Measurements from ENCODE around the gene STX4. TPM values are rescaled to one million over a fixed set of nuclear protein-coding genes. Genes with fewer than 3 reads are reported as not detected.

The STX4 gene
- total and polyA plus RNA-seq, 9 of the 15 experiments (the other 6 are each of a cell fraction or from before 2014, with no cell fraction given) = 3.2 to 48.0 (median 21.5) TPM

- no peaks in the 10 kb centered on the region for H3K9me3 ChIP-seq (replicated peaks; ENCODE audit: control insufficient read depth, insufficient read depth, low read depth, low read length)
- H2AFZ ChIP-seq (ENCODE audit: low read depth, low read length) = no peak overlapping the region
- TF ChIP-seq CTCF (IDR thresholded peaks at IDR 0.05 in 2 of 3, conservative IDR thresholded peaks at IDR 0.05 in 1 of 3; ENCODE audit: insufficient read depth in 2 of 3, low read depth in 1 of 3, low read length in 3 of 3) (peak in 1 of 3 experiments; percentile 37; a peak in 1 of 6 replicates), POLR2G (IDR thresholded peaks at IDR 0.05; ENCODE audit: low read depth, low read length) (peak; percentile 64; the same call in 1 of the 2 replicates), RBFOX2 (IDR thresholded peaks at IDR 0.05; ENCODE audit: low read depth, low read length) (peak; percentile 60; the same call in 1 of the 2 replicates), ARID4B (CRISPR knock-in tag; IDR thresholded peaks at IDR 0.05) (no peak), NFXL1 (CRISPR knock-in tag; IDR thresholded peaks at IDR 0.05) (no peak), TFAP4 (CRISPR knock-in tag; IDR thresholded peaks at IDR 0.05; ENCODE audit: borderline replicate concordance) (0 out of 2 replicates have a peak, but pooled peaks have one; percentile 20)
- TF ChIP-seq, protein P1, sequence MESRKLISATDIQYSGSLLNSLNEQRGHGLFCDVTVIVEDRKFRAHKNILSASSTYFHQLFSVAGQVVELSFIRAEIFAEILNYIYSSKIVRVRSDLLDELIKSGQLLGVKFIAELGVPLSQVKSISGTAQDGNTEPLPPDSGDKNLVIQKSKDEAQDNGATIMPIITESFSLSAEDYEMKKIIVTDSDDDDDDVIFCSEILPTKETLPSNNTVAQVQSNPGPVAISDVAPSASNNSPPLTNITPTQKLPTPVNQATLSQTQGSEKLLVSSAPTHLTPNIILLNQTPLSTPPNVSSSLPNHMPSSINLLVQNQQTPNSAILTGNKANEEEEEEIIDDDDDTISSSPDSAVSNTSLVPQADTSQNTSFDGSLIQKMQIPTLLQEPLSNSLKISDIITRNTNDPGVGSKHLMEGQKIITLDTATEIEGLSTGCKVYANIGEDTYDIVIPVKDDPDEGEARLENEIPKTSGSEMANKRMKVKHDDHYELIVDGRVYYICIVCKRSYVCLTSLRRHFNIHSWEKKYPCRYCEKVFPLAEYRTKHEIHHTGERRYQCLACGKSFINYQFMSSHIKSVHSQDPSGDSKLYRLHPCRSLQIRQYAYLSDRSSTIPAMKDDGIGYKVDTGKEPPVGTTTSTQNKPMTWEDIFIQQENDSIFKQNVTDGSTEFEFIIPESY (CRISPR knock-in tag; IDR thresholded peaks at IDR 0.05) = peak; percentile 64
- H3K27ac ChIP-seq (ENCODE audit: extremely low read depth, low read depth, low read length) = no peak overlapping the region
- in situ Hi-C loops (cut with MboI) = no loop called here
- no peaks in the 10 kb centered on the region for H3K27me3 ChIP-seq (ENCODE audit: control insufficient read depth in 2 of 2, insufficient read depth in 2 of 2, low read length in 2 of 2)
- POLR2A ChIA-PET = interaction anchor here (1.1 to 1.8 kb wide), 2 partner anchors 8 to 100 kb away, joined by 5 to 6 read pairs; partner anchors contain the start of gene FUS
- H3K36me3 ChIP-seq (ENCODE audit: control insufficient read depth, insufficient read depth, low read length) = peaks cover 80% of the 10 kb centered on the region
- no peak for DNase-seq (ENCODE audit: extremely low read depth in 1 of 4, low spot score in 3 of 4)
- H3K79me2 ChIP-seq (ENCODE audit: control insufficient read depth, insufficient read depth, low read length) = peaks cover 29% of the 10 kb centered on the region
- intact Hi-C loops (cut with micrococcal nuclease) = no loop called here
- no TSS peak for BruUV-seq (replicated peaks)
- no peaks in the 10 kb centered on the region for H3K9me1 ChIP-seq (ENCODE audit: control insufficient read depth, insufficient read depth, low read length)
- H3K4me1 ChIP-seq (replicated peaks in 1 of 2; ENCODE audit: control insufficient read depth in 2 of 2, insufficient read depth in 2 of 2, low read length in 2 of 2) = peaks cover 4 to 81% of the 10 kb centered on the region in 2 experiments; a peak in 3 of 5 replicates
- H3K4me3 ChIP-seq = no peak overlapping the region
- peaks cover 5% of the 10 kb centered on the region; the same call in 1 of the 2 replicates for H4K20me1 ChIP-seq (replicated peaks; ENCODE audit: control insufficient read depth, insufficient read depth, low read length)
- ATAC-seq = no peak
- CTCF ChIA-PET (ENCODE audit: low intra/inter-chr PET ratio) = no interaction called here
- no peak overlapping the region for H3K4me2 ChIP-seq (ENCODE audit: insufficient read depth, low read length)
- no peak for FAIRE-seq
- no peak overlapping the region; a peak in 1 of 4 replicates for H3K9ac ChIP-seq (ENCODE audit: insufficient read depth in 1 of 2, low read depth in 2 of 2, low read length in 2 of 2)
- 90% methylated on average over 21 of the region's 40 CpGs for WGBS (ENCODE audit: insufficient coverage, low coverage, missing lambda C conversion rate)
Observed at GRCh38 chr16:31080035-31080629, 46.8 kb downstream of the STX4 start.

All from K562 (cell line).